GM12865 (cell line): Measurements from ENCODE around the gene BRINP1.

Experiments
- DNase-seq: peaks from one replicate; pipeline ENCODE4 v3.0.0; 2010; ENCODE audit warnings: low read depth
- H3K4me3 ChIP-seq: 2 replicates; pipeline ENCODE4 v1.5.1; 2011; ENCODE audit warnings: mild to moderate bottlenecking, low read depth, low read length, control low read depth
- CTCF ChIP-seq: IDR thresholded peaks from 2 replicates; pipeline ENCODE4 v1.5.1; 2011; ENCODE audit warnings: low read length, control low read depth, low read depth, inconsistent platforms; ENCODE audit not compliant: insufficient read depth; ENCODE audit errors: missing control alignments

BRINP1 gene

DNA sequence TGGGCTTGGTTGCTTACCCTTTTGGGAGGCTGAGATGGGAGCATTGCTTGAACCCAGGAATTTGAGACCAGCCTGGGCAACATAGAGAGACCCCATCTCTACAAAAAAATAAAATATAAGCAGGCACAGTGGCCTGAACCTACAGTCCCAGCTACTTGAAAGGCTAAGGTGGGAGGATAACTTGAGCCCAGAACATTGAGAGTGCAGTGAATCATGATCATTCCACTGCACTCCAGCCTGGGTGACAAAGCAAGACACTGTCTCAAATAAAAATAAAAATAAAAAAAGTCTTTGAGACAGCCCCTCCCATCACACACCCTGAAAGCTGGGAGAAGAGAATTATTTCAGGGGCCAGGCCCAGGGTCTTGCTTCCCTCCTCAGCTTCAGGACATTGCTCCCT, 251.8 kb downstream of the BRINP1 start:
- DNase-seq = no peak
- no peak for TF ChIP-seq CTCF
- H3K4me3 ChIP-seq = no peak overlapping the region
